Measurements from ENCODE around the gene CCDC9.

CCDC9 gene

GRCh38 chr19:47228937-47229675 lies 27.2 kb upstream of the CCDC9 start:
- Mint-ChIP-seq H3K27ac (no peak overlapping the region), H3K36me3 (no peaks in the 10 kb centered on the region), H3K4me1 (peaks cover 18% of the 10 kb centered on the region), H3K4me3 (no peak overlapping the region), H3K9me3 (no peaks in the 10 kb centered on the region), H3K27me3 (no peaks in the 10 kb centered on the region)
- DNase-seq (ENCODE audit: low spot score in 2 of 2) = no peak
- ATAC-seq (ENCODE audit: low read depth) = no peak

- H3K4me3 Mint-ChIP-seq = no peak overlapping the region
- no peak for DNase-seq (ENCODE audit: low spot score in 2 of 2)
- H3K27ac Mint-ChIP-seq = no peak overlapping the region
- H3K27me3 Mint-ChIP-seq = no peaks in the 10 kb centered on the region
- ATAC-seq (ENCODE audit: low read depth) = no peak
- H3K4me1 Mint-ChIP-seq = peaks cover 18% of the 10 kb centered on the region
- no peaks in the 10 kb centered on the region for H3K9me3 Mint-ChIP-seq
- H3K36me3 Mint-ChIP-seq = no peaks in the 10 kb centered on the region
Measured at GRCh38 chr19:47229676-47230053, 26.7 kb upstream of the CCDC9 start.

- peak; percentile 41 for ATAC-seq (ENCODE audit: low read depth)
- peak; percentile 92 to 96 for DNase-seq (ENCODE audit: low spot score in 2 of 2)
- no peak overlapping the region for H3K27ac Mint-ChIP-seq
- H3K4me3 Mint-ChIP-seq = peak overlapping the region; percentile 44
- H3K9me3 Mint-ChIP-seq = no peaks in the 10 kb centered on the region
- H3K27me3 Mint-ChIP-seq = no peaks in the 10 kb centered on the region
- H3K4me1 Mint-ChIP-seq = peaks cover 18% of the 10 kb centered on the region
- H3K36me3 Mint-ChIP-seq = no peaks in the 10 kb centered on the region
Measured at GRCh38 chr19:47230054-47230920, 26.0 kb upstream of the CCDC9 start.

GRCh38 chr19:47230921-47231214 lies 25.5 kb upstream of the CCDC9 start, which contains the start of gene BBC3:
TSS of gene BBC3 (minus strand) at chr19:47231199. CDS start at chr19:47228431, 2,768 bp downstream.
- Mint-ChIP-seq H3K9me3 (no peaks in the 10 kb centered on the region), H3K4me1 (peaks cover 14% of the 10 kb centered on the region), H3K36me3 (no peaks in the 10 kb centered on the region), H3K4me3 (peak within 1 kb of the TSS; percentile 74), H3K27me3 (no peaks in the 10 kb centered on the region), H3K27ac (peak within 1 kb of the TSS; percentile 24)
- DNase-seq (ENCODE audit: low spot score in 2 of 2) (no peak), ATAC-seq (ENCODE audit: low read depth) (no peak)

GRCh38 chr19:47231215-47232054 lies 24.9 kb upstream of the CCDC9 start:
- Mint-ChIP-seq H3K27ac (peak overlapping the region; percentile 24), H3K4me3 (peak overlapping the region; percentile 74), H3K27me3 (no peaks in the 10 kb centered on the region), H3K4me1 (peaks cover 14% of the 10 kb centered on the region), H3K36me3 (no peaks in the 10 kb centered on the region), H3K9me3 (no peaks in the 10 kb centered on the region)
- peak; percentile 87 to 89 for DNase-seq (ENCODE audit: low spot score in 2 of 2)
- ATAC-seq (ENCODE audit: low read depth) = peak; percentile 63

- H3K4me1 Mint-ChIP-seq = peaks cover 14% of the 10 kb centered on the region
- no peak for ATAC-seq (ENCODE audit: low read depth)
- H3K27ac Mint-ChIP-seq = peak overlapping the region; percentile 24
- H3K9me3 Mint-ChIP-seq = no peaks in the 10 kb centered on the region
- no peaks in the 10 kb centered on the region for H3K36me3 Mint-ChIP-seq
- DNase-seq (ENCODE audit: low spot score in 2 of 2) = no peak
- no peaks in the 10 kb centered on the region for H3K27me3 Mint-ChIP-seq
- peak overlapping the region; percentile 44 for H3K4me3 Mint-ChIP-seq
Measured at GRCh38 chr19:47232422-47233211, 23.7 kb upstream of the CCDC9 start.

- H3K4me1 Mint-ChIP-seq = peaks cover 17% of the 10 kb centered on the region
- H3K4me3 Mint-ChIP-seq = no peak overlapping the region
- no peaks in the 10 kb centered on the region for H3K9me3 Mint-ChIP-seq
- no peaks in the 10 kb centered on the region for H3K36me3 Mint-ChIP-seq
- H3K27me3 Mint-ChIP-seq = no peaks in the 10 kb centered on the region
- H3K27ac Mint-ChIP-seq = no peak overlapping the region
- no peak for ATAC-seq (ENCODE audit: low read depth)
- no peak for DNase-seq (ENCODE audit: low spot score in 2 of 2)
Measured at GRCh38 chr19:47236072-47236675, 20.2 kb upstream of the CCDC9 start.

- Mint-ChIP-seq H3K4me1 (peaks cover 13% of the 10 kb centered on the region), H3K27me3 (peaks cover 8% of the 10 kb centered on the region), H3K9me3 (no peaks in the 10 kb centered on the region), H3K27ac (peak overlapping the region; percentile 53), H3K36me3 (peaks cover 4% of the 10 kb centered on the region), H3K4me3 (peak overlapping the region; percentile 80)
- ATAC-seq (ENCODE audit: low read depth) (no peak), DNase-seq (ENCODE audit: low spot score in 2 of 2) (no peak)
Measured at GRCh38 chr19:47239152-47239551, 17.2 kb upstream of the CCDC9 start.

- peaks cover 4% of the 10 kb centered on the region for H3K36me3 Mint-ChIP-seq
- ATAC-seq (ENCODE audit: low read depth) (peak; percentile 34), DNase-seq (ENCODE audit: low spot score in 2 of 2) (peak; percentile 41 to 55)
- H3K27me3 Mint-ChIP-seq = peaks cover 10% of the 10 kb centered on the region
- peaks cover 16% of the 10 kb centered on the region for H3K4me1 Mint-ChIP-seq
- no peaks in the 10 kb centered on the region for H3K9me3 Mint-ChIP-seq
- H3K4me3 Mint-ChIP-seq = peak overlapping the region; percentile 30
- no peak overlapping the region for H3K27ac Mint-ChIP-seq
Measured at GRCh38 chr19:47239610-47240296, 16.6 kb upstream of the CCDC9 start.

GRCh38 chr19:47240556-47240955 lies 15.8 kb upstream of the CCDC9 start:
- no peak for ATAC-seq (ENCODE audit: low read depth)
- Mint-ChIP-seq H3K4me3 (peak overlapping the region; percentile 30), H3K4me1 (peaks cover 22% of the 10 kb centered on the region), H3K9me3 (no peaks in the 10 kb centered on the region), H3K36me3 (peaks cover 4% of the 10 kb centered on the region), H3K27ac (peak overlapping the region; percentile 67), H3K27me3 (peaks cover 13% of the 10 kb centered on the region)
- DNase-seq (ENCODE audit: low spot score in 2 of 2) = no peak

- H3K27ac Mint-ChIP-seq = peak overlapping the region; percentile 67
- ATAC-seq (ENCODE audit: low read depth) = peak; percentile 69
- H3K4me1 Mint-ChIP-seq = peaks cover 22% of the 10 kb centered on the region
- H3K9me3 Mint-ChIP-seq = no peaks in the 10 kb centered on the region
- H3K4me3 Mint-ChIP-seq = no peak overlapping the region
- peaks cover 4% of the 10 kb centered on the region for H3K36me3 Mint-ChIP-seq
- peaks cover 13% of the 10 kb centered on the region for H3K27me3 Mint-ChIP-seq
- DNase-seq (ENCODE audit: low spot score in 2 of 2) = peak; percentile 72 to 78
Measured at GRCh38 chr19:47240996-47241918, 15.1 kb upstream of the CCDC9 start.

Measured in memory B cell (primary cell).